LHCN-M2 (cell line): ENCODE measurements around the gene CNTNAP2. TPM values are rescaled to one million over a fixed set of nuclear protein-coding genes. Genes with fewer than 3 reads are reported as not detected.

Experiments used
- DNase-seq: peaks from one replicate; pipeline ENCODE4 v3.0.0-alpha.2; 2012; ENCODE audit warnings: low read depth
- total RNA-seq: library from RNA; depleted of rRNA; stranded (reverse); fragments of >200 nt; gene quantifications from 2 replicates; pipeline ENCODE4 v1.2.3, GENCODE V29; 2014

CNTNAP2 gene
- total RNA-seq, 1 experiment from 2014 or later = not detected

- DNase-seq = no peak
Measured at GRCh38 chr7:148468700-148469098, 2352.1 kb downstream of the CNTNAP2 start.
